Stimulated activated CD4-positive, alpha-beta T cell treated with anti-CD3 and anti-CD28 coated beads, Interleukin-1b, Interleukin-23, amount 100 ng/mL, for 48 hours (primary cell): Measurements from ENCODE around the gene ZNF263.
"Not testable (repeated sequence)": the region's sequence is repeated elsewhere in the genome, so short reads cannot be mapped to it uniquely, and the experiment has no call there.

Experiments used
- DNase-seq: peaks from one replicate; pipeline ENCODE4 v3.0.0-alpha.2; 2020

The ZNF263 gene

GRCh38 chr16:3270718-3271117 is 12.6 kb upstream of the ZNF263 start:
- not testable (repeated sequence) for DNase-seq

- not testable (repeated sequence) for DNase-seq
Observed at GRCh38 chr16:3271281-3271680, 12.0 kb upstream of the ZNF263 start.

- no peak for DNase-seq
Observed at GRCh38 chr16:3274490-3274889, 8.8 kb upstream of the ZNF263 start.

GRCh38 chr16:3274947-3275346 is 8.3 kb upstream of the ZNF263 start:
- DNase-seq, result no peak

- no peak for DNase-seq
Observed at GRCh38 chr16:3276679-3277078, 6.6 kb upstream of the ZNF263 start.

- DNase-seq, result no peak
Observed at GRCh38 chr16:3281222-3281820, 2.0 kb upstream of the ZNF263 start.

- DNase-seq, result no peak
Observed at GRCh38 chr16:3282103-3282729, 1.1 kb upstream of the ZNF263 start.

GRCh38 chr16:3283543-3284447 is 504 bp downstream of the ZNF263 start:
- DNase-seq, result peak; percentile 4

- DNase-seq, result no peak
Observed at GRCh38 chr16:3285131-3285530, 1.8 kb downstream of the ZNF263 start.

GRCh38 chr16:3289998-3290673 is 6.8 kb downstream of the ZNF263 start:
- no peak for DNase-seq

- no peak for DNase-seq
Observed at GRCh38 chr16:3292604-3293003, 9.3 kb downstream of the ZNF263 start.

GRCh38 chr16:3295209-3295608 is 11.9 kb downstream of the ZNF263 start:
- no peak for DNase-seq

- DNase-seq, result no peak
Observed at GRCh38 chr16:3295783-3296182, 12.5 kb downstream of the ZNF263 start.

GRCh38 chr16:3304370-3304769 is 21.1 kb downstream of the ZNF263 start:
- no peak for DNase-seq

- DNase-seq, result peak; percentile 85
Observed at GRCh38 chr16:3305109-3306068, 22.1 kb downstream of the ZNF263 start, which contains the start of the genes TIGD7 and ZNF75A. Gene TIGD7 (minus strand): TSS chr16:3305430. CDS start chr16:3300614, 4,816 bp downstream. Gene ZNF75A (plus strand): TSS chr16:3305497. CDS start chr16:3308429, 2,932 bp downstream.

- DNase-seq, result no peak
Observed at GRCh38 chr16:3306078-3306477, 22.8 kb downstream of the ZNF263 start.

- no peak for DNase-seq
Observed at GRCh38 chr16:3311496-3311895, 28.2 kb downstream of the ZNF263 start.

GRCh38 chr16:3317315-3317999 is 34.2 kb downstream of the ZNF263 start:
- no peak for DNase-seq

- no peak for DNase-seq
Observed at GRCh38 chr16:3321816-3322215, 38.5 kb downstream of the ZNF263 start.

GRCh38 chr16:3327514-3327913 is 44.2 kb downstream of the ZNF263 start:
- DNase-seq, result no peak

- DNase-seq, result no peak
Observed at GRCh38 chr16:3328104-3328503, 44.8 kb downstream of the ZNF263 start.
